Kidney glomerular epithelial cell (primary cell): ENCODE results near the gene DENND1C.

Experiments
- DNase-seq: peaks from one replicate; lab custom pipeline; 2025; lab: John Stamatoyannopoulos, UW

The DENND1C gene

GRCh38 chr19:6478815-6479214 lies 2.8 kb downstream of the DENND1C start:
- no peak for DNase-seq

- no peak for DNase-seq
Observed at GRCh38 chr19:6476896-6477431, 4.6 kb downstream of the DENND1C start.

GRCh38 chr19:6476155-6476895 lies 5.3 kb downstream of the DENND1C start:
- DNase-seq: peak; percentile 53

GRCh38 chr19:6475321-6476108 lies 6.1 kb downstream of the DENND1C start:
- no peak for DNase-seq

GRCh38 chr19:6473647-6474046 lies 7.9 kb downstream of the DENND1C start:
- DNase-seq: no peak

- no peak for DNase-seq
Observed at GRCh38 chr19:6472713-6473112, 8.9 kb downstream of the DENND1C start.

- DNase-seq: no peak
Observed at GRCh38 chr19:6471076-6471475, 10.5 kb downstream of the DENND1C start.

- no peak for DNase-seq
Observed at GRCh38 chr19:6470173-6470572, 11.4 kb downstream of the DENND1C start.

GRCh38 chr19:6467384-6467783 lies 14.2 kb downstream of the DENND1C start:
- no peak for DNase-seq

- DNase-seq: no peak
Observed at GRCh38 chr19:6466526-6467248, 14.9 kb downstream of the DENND1C start.

GRCh38 chr19:6465663-6466062 lies 15.9 kb downstream of the DENND1C start:
- no peak for DNase-seq

- DNase-seq: no peak
Observed at GRCh38 chr19:6465006-6465405, 16.6 kb downstream of the DENND1C start.

GRCh38 chr19:6464070-6464873 lies 17.3 kb downstream of the DENND1C start, which contains the start of gene CRB3:
Gene CRB3 (plus strand): TSS chr19:6464271. CDS start chr19:6464702, 431 bp downstream.
- peak; percentile 39 for DNase-seq

GRCh38 chr19:6460099-6460884 lies 21.3 kb downstream of the DENND1C start:
- DNase-seq: peak; percentile 98

- peak; percentile 15 for DNase-seq
Observed at GRCh38 chr19:6459262-6460098, 22.1 kb downstream of the DENND1C start, which contains the start of gene SLC25A23. Gene SLC25A23 (minus strand): TSS chr19:6459792. CDS start chr19:6459628, 164 bp downstream.

GRCh38 chr19:6458695-6459261 lies 22.8 kb downstream of the DENND1C start:
- peak; percentile 6 for DNase-seq

GRCh38 chr19:6457958-6458694 lies 23.5 kb downstream of the DENND1C start:
- no peak for DNase-seq

- DNase-seq: no peak
Observed at GRCh38 chr19:6455924-6456323, 25.7 kb downstream of the DENND1C start.
